ENCODE data around the gene GABRR2. TPM values are rescaled to one million over a fixed set of nuclear protein-coding genes. Genes with fewer than 3 reads are reported as not detected.
"Not testable (repeated sequence)": the region's sequence is repeated elsewhere in the genome, so short reads cannot be mapped to it uniquely, and the experiment has no call there.

The GABRR2 gene
- total and polyA plus RNA-seq, 4 donors, result 0.10 to 1.7 (median 0.35) TPM

- no peaks in the 10 kb centered on the region for H3K27me3 ChIP-seq (ENCODE audit: control insufficient read depth in 4 of 4, insufficient read depth in 4 of 4, low read length in 3 of 4)
- no peak for DNase-seq (ENCODE audit: low spot score)
- no peaks in the 10 kb centered on the region for H3K36me3 ChIP-seq (ENCODE audit: control insufficient read depth in 4 of 4, insufficient read depth in 3 of 4, low read depth in 1 of 4, low read length in 3 of 4)
- no peak overlapping the region for H3K4me3 ChIP-seq (ENCODE audit: low read depth in 1 of 3, low read length in 3 of 3)
- H3K4me1 ChIP-seq (ENCODE audit: control insufficient read depth in 4 of 4, insufficient read depth in 4 of 4, low read length in 3 of 4), result no peaks in the 10 kb centered on the region
- no peak overlapping the region for H3K27ac ChIP-seq (ENCODE audit: low read depth in 1 of 2, low read length in 2 of 2)
- TF ChIP-seq FOXA1 (IDR thresholded peaks at IDR 0.05), result no peak
- no peak for TF ChIP-seq RAD21 (IDR thresholded peaks at IDR 0.05)
- TF ChIP-seq MAX (IDR thresholded peaks at IDR 0.05), result no peak
- TF ChIP-seq SP1 (IDR thresholded peaks at IDR 0.05), result no peak
- TF ChIP-seq TAF1 (conservative IDR thresholded peaks at IDR 0.05), result no peak
- TF ChIP-seq JUND (IDR thresholded peaks at IDR 0.05), result no peak
- no peak for TF ChIP-seq ZBTB33 (IDR thresholded peaks at IDR 0.05)
- TF ChIP-seq CTCF (IDR thresholded peaks at IDR 0.05; ENCODE audit: low read depth, low read length, missing input control), result no peak
- TF ChIP-seq YY1 (IDR thresholded peaks at IDR 0.05), result no peak
- no peak for TF ChIP-seq FOXA2 (IDR thresholded peaks at IDR 0.05)
- TF ChIP-seq HNF4G (IDR thresholded peaks at IDR 0.05), result no peak
- TF ChIP-seq EGR1 (IDR thresholded peaks at IDR 0.05; ENCODE audit: low read depth in 2 of 2), result no peak
- TF ChIP-seq REST (IDR thresholded peaks at IDR 0.05), result no peak
- no peak for TF ChIP-seq HNF4A (conservative IDR thresholded peaks at IDR 0.05)
- no peak for TF ChIP-seq NR2F2 (IDR thresholded peaks at IDR 0.05)
- no peak for TF ChIP-seq ATF3 (IDR thresholded peaks at IDR 0.05)
- no peaks in the 10 kb centered on the region for H3K9me3 ChIP-seq (ENCODE audit: control insufficient read depth in 4 of 4, low read length in 3 of 4)
- no peak overlapping the region for H3K9ac ChIP-seq (ENCODE audit: low read depth in 1 of 2, low read length in 2 of 2)
- 98% methylated on average over 2 of the region's 2 CpGs for WGBS
Observed at GRCh38 chr6:89295981-89296380, 19.1 kb downstream of the GABRR2 start.

GRCh38 chr6:89295116-89295515, 20.0 kb downstream of the GABRR2 start:
- H3K27ac ChIP-seq (ENCODE audit: low read depth in 1 of 2, low read length in 2 of 2); DNase-seq (ENCODE audit: low spot score); H3K27me3 ChIP-seq (ENCODE audit: control insufficient read depth in 4 of 4, insufficient read depth in 4 of 4, low read length in 3 of 4); H3K36me3 ChIP-seq (ENCODE audit: control insufficient read depth in 4 of 4, insufficient read depth in 3 of 4, low read depth in 1 of 4, low read length in 3 of 4); H3K9me3 ChIP-seq (ENCODE audit: control insufficient read depth in 4 of 4, low read length in 3 of 4); H3K4me1 ChIP-seq (ENCODE audit: control insufficient read depth in 4 of 4, insufficient read depth in 4 of 4, low read length in 3 of 4); H3K4me3 ChIP-seq (ENCODE audit: low read depth in 1 of 3, low read length in 3 of 3); H3K9ac ChIP-seq (ENCODE audit: low read depth in 1 of 2, low read length in 2 of 2): not testable (repeated sequence)
- 61% methylated on average over 1 of the region's 1 CpG for WGBS
